Stomach (tissue), 4 donors: ENCODE data around the gene PNCK.

Source experiments
- CTCF ChIP-seq, 7 experiments: fragments of 450-650 bp in 4 of 7; fragments of 200-600 bp in 3 of 7; sonication (generic) in 3 of 7; IDR thresholded peaks; one replicate each; pipeline ENCODE4 v1.5.1; 2016 to 2019; ENCODE audit warnings: antibody characterized with exemption in 7 of 7, control low read depth in 2 of 7, mild to moderate bottlenecking in 1 of 7
- POLR2A ChIP-seq, 4 donors: fragments of 450-650 bp; IDR thresholded peaks; one replicate each; pipeline ENCODE4 v1.6.1; 2016; ENCODE audit warnings: antibody characterized with exemption in 4 of 4, control low read depth in 2 of 4, mild to moderate bottlenecking in 1 of 4, moderate library complexity in 1 of 4
- POLR2AphosphoS5 ChIP-seq, 3 donors: sonication (generic); formaldehyde crosslinking; IDR thresholded peaks; one replicate each; pipeline ENCODE4 v1.6.1; 2016; ENCODE audit warnings: antibody characterized with exemption in 3 of 3

GRCh38 chrX:153672531-153673427 lies 834 bp downstream of the PNCK start:
- TF ChIP-seq POLR2A (IDR thresholded peaks at IDR 0.05) (no peak), CTCF (IDR thresholded peaks at IDR 0.05) (no peak), POLR2AphosphoS5 (IDR thresholded peaks at IDR 0.05) (no peak)
